Stimulated activated CD8-positive, alpha-beta memory T cell treated with anti-CD3 and anti-CD28 coated beads, Interleukin-7, amount 100 ng/mL, for 48 hours (primary cell): ENCODE results near the gene CCDC14.
"Not testable (repeated sequence)": the region's sequence is repeated elsewhere in the genome, so short reads cannot be mapped to it uniquely, and the experiment has no call there.

ENCODE experiments used
- DNase-seq, 2 donors: peaks; one replicate each; pipeline ENCODE4 v3.0.0-alpha.2; 2020; ENCODE audit warnings: low read depth in 1 of 2; ENCODE audit errors: extremely low read depth in 1 of 2

The CCDC14 gene

GRCh38 chr3:123909785-123910184, 51.2 kb downstream of the CCDC14 start:
- DNase-seq = no peak

- no peak for DNase-seq
These were observed 53.3 kb downstream of the CCDC14 start for GRCh38 chr3:123907720-123908119.

- no peak for DNase-seq
These were observed 61.6 kb downstream of the CCDC14 start for GRCh38 chr3:123899300-123899865.

GRCh38 chr3:123893012-123893411, 68.0 kb downstream of the CCDC14 start:
- DNase-seq = no peak

- no peak for DNase-seq
These were observed 68.8 kb downstream of the CCDC14 start for GRCh38 chr3:123892195-123892594.

- DNase-seq = not testable (repeated sequence)
These were observed 70.0 kb downstream of the CCDC14 start for GRCh38 chr3:123890991-123891390.

- not testable (repeated sequence) for DNase-seq
These were observed 70.9 kb downstream of the CCDC14 start for GRCh38 chr3:123890162-123890561.

GRCh38 chr3:123884993-123885392, 76.0 kb downstream of the CCDC14 start:
- DNase-seq = no peak

GRCh38 chr3:123884203-123884831, 76.7 kb downstream of the CCDC14 start, which contains the start of gene MYLK:
TSS of gene MYLK (minus strand) at chr3:123884332. CDS start at chr3:123793841, 90,491 bp downstream.
- peak; percentile 37 to 39 for DNase-seq

GRCh38 chr3:123883701-123884202, 77.3 kb downstream of the CCDC14 start:
- DNase-seq = no peak

- DNase-seq = no peak
These were observed 77.9 kb downstream of the CCDC14 start for GRCh38 chr3:123883111-123883510.

GRCh38 chr3:123881771-123882170, 79.3 kb downstream of the CCDC14 start:
- no peak for DNase-seq

- DNase-seq = no peak
These were observed 79.9 kb downstream of the CCDC14 start for GRCh38 chr3:123880998-123881561.

GRCh38 chr3:123878807-123879206, 82.2 kb downstream of the CCDC14 start:
- DNase-seq = no peak

GRCh38 chr3:123877965-123878364, 83.1 kb downstream of the CCDC14 start:
- no peak for DNase-seq

GRCh38 chr3:123877466-123877865, 83.6 kb downstream of the CCDC14 start:
- DNase-seq = no peak

GRCh38 chr3:123876858-123877257, 84.2 kb downstream of the CCDC14 start:
- no peak for DNase-seq

GRCh38 chr3:123872621-123873020, 88.4 kb downstream of the CCDC14 start:
- no peak for DNase-seq

- DNase-seq = no peak
These were observed 89.1 kb downstream of the CCDC14 start for GRCh38 chr3:123871946-123872345.

GRCh38 chr3:123870033-123870432, 91.0 kb downstream of the CCDC14 start:
- no peak for DNase-seq

GRCh38 chr3:123869165-123869564, 91.9 kb downstream of the CCDC14 start:
- no peak for DNase-seq

- DNase-seq = no peak
These were observed 96.3 kb downstream of the CCDC14 start for GRCh38 chr3:123864706-123865105.
